Panc1 (cell line): Measurements from ENCODE around the gene LDLRAD4. TPM values are rescaled to one million over a fixed set of nuclear protein-coding genes. Genes with fewer than 3 reads are reported as not detected.

Source experiments
- ATAC-seq: fragments of 200-7000 bp; cut with Tn5 transposase; 2 replicates; pipeline ENCODE4 v1.9.1; 2020; ENCODE audit warnings: mild to moderate bottlenecking, moderate library complexity
- BruUV-seq: library from RNA; stranded (reverse); fragments of 400-500 nt; replicated peaks from 2 replicates; lab custom pipeline; 2021; lab: Mats Ljungman, UMichigan
- CTCF ChIA-PET: fragments of 300-600 bp; sonication (Branson Sonifier 250); formaldehyde crosslinking; loops from one replicate; lab custom pipeline; 2022; ENCODE audit warnings: antibody characterized with exemption; lab: Charles Lee
- POLR2A ChIA-PET: fragments of 300-600 bp; sonication (Branson Sonifier 250); formaldehyde crosslinking; loops from one replicate; lab custom pipeline; 2022; ENCODE audit warnings: antibody characterized with exemption; lab: Charles Lee
- DNase-seq: peaks from one replicate; pipeline ENCODE4 v3.0.0-alpha.2; 2010; ENCODE audit warnings: low read depth, low spot score
- H3K27ac ChIP-seq: 2 replicates; pipeline ENCODE4 v1.5.1; 2011; ENCODE audit warnings: mild to moderate bottlenecking, low read length, inconsistent platforms
- H3K27me3 ChIP-seq: fragments of 200-500 bp; sonication (Bioruptor generic); 2 replicates; pipeline ENCODE4 v1.6.0; 2014; ENCODE audit warnings: low read length, inconsistent platforms; ENCODE audit not compliant: control insufficient read depth, insufficient read depth
- H3K36me3 ChIP-seq: fragments of 200-500 bp; sonication (Bioruptor generic); 2 replicates; pipeline ENCODE4 v1.5.1; 2014; ENCODE audit warnings: inconsistent platforms, mild to moderate bottlenecking, low read length, moderate library complexity; ENCODE audit not compliant: control insufficient read depth, insufficient read depth
- H3K4me1 ChIP-seq: 2 replicates; pipeline ENCODE4 v1.5.1; 2011; ENCODE audit warnings: inconsistent platforms, mild to moderate bottlenecking, low read length, moderate library complexity; ENCODE audit not compliant: control insufficient read depth, insufficient read depth
- H3K4me3 ChIP-seq, 2 experiments: 2 replicates each; pipeline ENCODE4 v1.5.1; 2011 to 2012; ENCODE audit warnings: low read depth in 2 of 2, low read length in 2 of 2, mild to moderate bottlenecking in 2 of 2, inconsistent platforms in 1 of 2, moderate library complexity in 1 of 2
- H3K9me3 ChIP-seq: fragments of 200-500 bp; sonication (Bioruptor generic); 2 replicates; pipeline ENCODE4 v1.5.1; 2014; ENCODE audit warnings: low read depth, mild to moderate bottlenecking, inconsistent platforms, low read length, moderate library complexity; ENCODE audit not compliant: control insufficient read depth, insufficient read depth
- POLR2AphosphoS5 ChIP-seq: IDR thresholded peaks from 2 replicates; pipeline ENCODE4 v1.6.1; 2012; ENCODE audit warnings: mild to moderate bottlenecking, low read depth, low read length, moderate library complexity
- SIN3A ChIP-seq: IDR thresholded peaks from 2 replicates; pipeline ENCODE4 v1.6.1; 2012; ENCODE audit warnings: low read depth, mild to moderate bottlenecking, low read length, moderate library complexity, borderline replicate concordance; ENCODE audit not compliant: insufficient read depth
- TCF7L2 ChIP-seq: IDR thresholded peaks from 2 replicates; pipeline ENCODE4 v1.6.1; 2011; ENCODE audit warnings: mild to moderate bottlenecking, low read depth, low read length, inconsistent platforms
- in situ Hi-C: cut with HindIII; loops from 2 replicates; pipeline ENCODE4 v1.10.0; 2016; ENCODE audit warnings: low sequenced_read_pairs, low pct_unique_long_range_greater_than_20kb
- intact Hi-C: fragments of 100-400 bp; cut with micrococcal nuclease; formaldehyde crosslinking; loops from one replicate; pipeline ENCODE4 v1.10.0; 2022; ENCODE audit not compliant: unreplicated experiment
- total RNA-seq: library from RNA; stranded (reverse); gene quantifications from one replicate; pipeline ENCODE4 v1.2.1, GENCODE V29; 2021; ENCODE audit not compliant: unreplicated experiment
- TF ChIP-seq, protein P1 (sequence below): fragments of 450-650 bp; IDR thresholded peaks from 2 replicates; pipeline ENCODE4 v1.5.1; 2017; ENCODE audit warnings: mild to moderate bottlenecking
- TF ChIP-seq, protein P2 (sequence below), 2 experiments: IDR thresholded peaks; 2 replicates each; pipeline ENCODE4 v1.6.1; 2011 to 2012; ENCODE audit warnings: low read depth in 2 of 2, control low read depth in 1 of 2, low read length in 1 of 2, mild to moderate bottlenecking in 1 of 2, moderate library complexity in 1 of 2; ENCODE audit not compliant: insufficient read depth in 1 of 2

Gene LDLRAD4
- total RNA-seq, 1 experiment from 2014 or later: 0.28 TPM

DNA sequence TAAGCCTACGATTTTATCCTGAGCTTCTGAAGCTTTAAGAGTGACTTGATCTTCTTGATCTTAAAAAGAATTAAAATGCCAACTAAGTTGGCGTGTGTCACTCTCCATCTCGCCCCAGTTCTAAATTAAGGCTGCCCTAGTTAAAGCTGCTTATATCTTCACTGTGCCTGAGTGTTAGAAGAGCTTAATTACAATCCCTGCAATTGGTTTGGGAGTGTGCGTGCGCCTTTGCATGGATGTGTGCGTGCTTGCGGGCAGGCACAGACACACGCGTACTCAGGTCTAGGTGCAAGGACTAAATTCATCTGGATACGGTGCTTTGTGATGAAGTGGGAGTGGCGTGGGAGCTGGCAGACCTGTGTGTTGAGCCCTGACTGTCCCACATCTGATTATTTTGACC lies 306.3 kb downstream of the LDLRAD4 start:
- no peak overlapping the region for H3K4me3 ChIP-seq
- CTCF ChIA-PET: no interaction called here
- H3K9me3 ChIP-seq: no peaks in the 10 kb centered on the region
- POLR2A ChIA-PET: no interaction called here
- intact Hi-C loops (no loop called here), in situ Hi-C loops (no loop called here)
- no peak overlapping the region for H3K27ac ChIP-seq
- ATAC-seq (no peak), DNase-seq (no peak)
- no peaks in the 10 kb centered on the region for H3K36me3 ChIP-seq
- no TSS peak for BruUV-seq
- H3K4me1 ChIP-seq: no peaks in the 10 kb centered on the region
- peaks cover 15% of the 10 kb centered on the region for H3K27me3 ChIP-seq
- TF ChIP-seq, protein P1, sequence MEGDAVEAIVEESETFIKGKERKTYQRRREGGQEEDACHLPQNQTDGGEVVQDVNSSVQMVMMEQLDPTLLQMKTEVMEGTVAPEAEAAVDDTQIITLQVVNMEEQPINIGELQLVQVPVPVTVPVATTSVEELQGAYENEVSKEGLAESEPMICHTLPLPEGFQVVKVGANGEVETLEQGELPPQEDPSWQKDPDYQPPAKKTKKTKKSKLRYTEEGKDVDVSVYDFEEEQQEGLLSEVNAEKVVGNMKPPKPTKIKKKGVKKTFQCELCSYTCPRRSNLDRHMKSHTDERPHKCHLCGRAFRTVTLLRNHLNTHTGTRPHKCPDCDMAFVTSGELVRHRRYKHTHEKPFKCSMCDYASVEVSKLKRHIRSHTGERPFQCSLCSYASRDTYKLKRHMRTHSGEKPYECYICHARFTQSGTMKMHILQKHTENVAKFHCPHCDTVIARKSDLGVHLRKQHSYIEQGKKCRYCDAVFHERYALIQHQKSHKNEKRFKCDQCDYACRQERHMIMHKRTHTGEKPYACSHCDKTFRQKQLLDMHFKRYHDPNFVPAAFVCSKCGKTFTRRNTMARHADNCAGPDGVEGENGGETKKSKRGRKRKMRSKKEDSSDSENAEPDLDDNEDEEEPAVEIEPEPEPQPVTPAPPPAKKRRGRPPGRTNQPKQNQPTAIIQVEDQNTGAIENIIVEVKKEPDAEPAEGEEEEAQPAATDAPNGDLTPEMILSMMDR: no peak
- TF ChIP-seq, protein P2, sequence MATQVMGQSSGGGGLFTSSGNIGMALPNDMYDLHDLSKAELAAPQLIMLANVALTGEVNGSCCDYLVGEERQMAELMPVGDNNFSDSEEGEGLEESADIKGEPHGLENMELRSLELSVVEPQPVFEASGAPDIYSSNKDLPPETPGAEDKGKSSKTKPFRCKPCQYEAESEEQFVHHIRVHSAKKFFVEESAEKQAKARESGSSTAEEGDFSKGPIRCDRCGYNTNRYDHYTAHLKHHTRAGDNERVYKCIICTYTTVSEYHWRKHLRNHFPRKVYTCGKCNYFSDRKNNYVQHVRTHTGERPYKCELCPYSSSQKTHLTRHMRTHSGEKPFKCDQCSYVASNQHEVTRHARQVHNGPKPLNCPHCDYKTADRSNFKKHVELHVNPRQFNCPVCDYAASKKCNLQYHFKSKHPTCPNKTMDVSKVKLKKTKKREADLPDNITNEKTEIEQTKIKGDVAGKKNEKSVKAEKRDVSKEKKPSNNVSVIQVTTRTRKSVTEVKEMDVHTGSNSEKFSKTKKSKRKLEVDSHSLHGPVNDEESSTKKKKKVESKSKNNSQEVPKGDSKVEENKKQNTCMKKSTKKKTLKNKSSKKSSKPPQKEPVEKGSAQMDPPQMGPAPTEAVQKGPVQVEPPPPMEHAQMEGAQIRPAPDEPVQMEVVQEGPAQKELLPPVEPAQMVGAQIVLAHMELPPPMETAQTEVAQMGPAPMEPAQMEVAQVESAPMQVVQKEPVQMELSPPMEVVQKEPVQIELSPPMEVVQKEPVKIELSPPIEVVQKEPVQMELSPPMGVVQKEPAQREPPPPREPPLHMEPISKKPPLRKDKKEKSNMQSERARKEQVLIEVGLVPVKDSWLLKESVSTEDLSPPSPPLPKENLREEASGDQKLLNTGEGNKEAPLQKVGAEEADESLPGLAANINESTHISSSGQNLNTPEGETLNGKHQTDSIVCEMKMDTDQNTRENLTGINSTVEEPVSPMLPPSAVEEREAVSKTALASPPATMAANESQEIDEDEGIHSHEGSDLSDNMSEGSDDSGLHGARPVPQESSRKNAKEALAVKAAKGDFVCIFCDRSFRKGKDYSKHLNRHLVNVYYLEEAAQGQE (IDR thresholded peaks at IDR 0.05; ENCODE audit: insufficient read depth in 1 of 2, low read depth in 2 of 2, low read length in 1 of 2): no peak
- TF ChIP-seq SIN3A (no peak), POLR2AphosphoS5 (no peak), TCF7L2 (no peak)

DNA sequence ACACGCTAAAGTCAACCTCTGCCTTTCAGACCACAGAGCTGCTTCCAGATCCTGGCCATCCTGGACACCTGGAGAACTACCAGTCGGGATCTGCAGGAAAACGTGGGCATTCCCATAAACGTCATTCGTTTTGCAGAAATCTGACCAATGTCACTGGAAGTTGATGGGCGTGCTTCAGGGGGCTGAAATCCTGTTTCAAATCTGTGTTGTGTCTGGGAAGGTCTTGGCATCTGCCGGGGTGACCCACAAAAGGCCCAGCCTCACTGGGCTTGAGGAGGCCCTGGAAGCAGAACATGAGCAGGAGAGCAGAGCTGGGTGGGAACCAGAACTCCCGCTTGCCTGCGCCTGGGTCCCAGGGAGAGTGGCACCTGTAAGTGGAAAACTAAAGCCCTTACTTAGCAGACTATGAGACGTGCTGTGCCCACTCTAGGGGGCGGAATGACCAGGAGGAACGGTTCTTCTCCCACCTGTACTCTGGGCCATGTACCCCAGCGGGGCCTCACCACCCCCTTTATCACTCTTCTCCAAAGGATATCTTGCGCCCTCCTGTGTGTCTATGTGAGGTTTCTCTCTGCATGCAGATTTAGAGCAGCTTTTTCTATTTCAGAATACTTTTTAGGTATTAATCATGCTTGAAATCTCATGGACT lies 306.9 kb downstream of the LDLRAD4 start:
- no peaks in the 10 kb centered on the region for H3K9me3 ChIP-seq
- TF ChIP-seq TCF7L2: no peak
- TF ChIP-seq, protein P1: 0 out of 2 replicates have a peak, but pooled peaks have one; percentile 11
- no peaks in the 10 kb centered on the region for H3K4me1 ChIP-seq
- in situ Hi-C loops (no loop called here), intact Hi-C loops (no loop called here)
- no peak for DNase-seq
- ChIA-PET POLR2A (no interaction called here), CTCF (no interaction called here)
- no peaks in the 10 kb centered on the region for H3K36me3 ChIP-seq
- ATAC-seq: no peak
- BruUV-seq: no TSS peak
- peaks cover 14% of the 10 kb centered on the region for H3K27me3 ChIP-seq
- H3K4me3 ChIP-seq: no peak overlapping the region
- H3K27ac ChIP-seq: no peak overlapping the region
